Stimulated activated CD4-positive, alpha-beta T cell treated with anti-CD3 and anti-CD28 coated beads, Interleukin-2, amount 100 ng/mL, for 4 hours (primary cell): Measurements from ENCODE around the gene TXNDC5.
"Not testable (repeated sequence)": the region's sequence is repeated elsewhere in the genome, so short reads cannot be mapped to it uniquely, and the experiment has no call there.

Experiments
- DNase-seq: peaks from one replicate; pipeline ENCODE4 v3.0.0-alpha.2; 2020; ENCODE audit warnings: low read depth

The TXNDC5 gene

DNA sequence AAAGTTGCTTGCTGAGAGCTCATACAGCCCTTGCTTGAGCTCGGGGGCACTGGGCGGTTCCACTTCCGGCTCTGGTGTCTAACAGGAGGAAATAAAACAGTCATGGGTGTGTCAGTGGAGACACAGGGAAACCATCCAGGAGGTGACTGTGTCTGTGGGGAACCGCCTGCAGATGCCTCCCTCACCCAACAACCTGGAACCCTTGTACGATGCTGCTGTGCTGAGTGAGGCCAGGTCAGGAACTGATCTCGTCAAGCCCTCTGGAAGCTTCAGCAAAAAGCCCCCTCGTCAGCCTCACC, 15.5 kb downstream of the TXNDC5 start:
- DNase-seq, result no peak

DNA sequence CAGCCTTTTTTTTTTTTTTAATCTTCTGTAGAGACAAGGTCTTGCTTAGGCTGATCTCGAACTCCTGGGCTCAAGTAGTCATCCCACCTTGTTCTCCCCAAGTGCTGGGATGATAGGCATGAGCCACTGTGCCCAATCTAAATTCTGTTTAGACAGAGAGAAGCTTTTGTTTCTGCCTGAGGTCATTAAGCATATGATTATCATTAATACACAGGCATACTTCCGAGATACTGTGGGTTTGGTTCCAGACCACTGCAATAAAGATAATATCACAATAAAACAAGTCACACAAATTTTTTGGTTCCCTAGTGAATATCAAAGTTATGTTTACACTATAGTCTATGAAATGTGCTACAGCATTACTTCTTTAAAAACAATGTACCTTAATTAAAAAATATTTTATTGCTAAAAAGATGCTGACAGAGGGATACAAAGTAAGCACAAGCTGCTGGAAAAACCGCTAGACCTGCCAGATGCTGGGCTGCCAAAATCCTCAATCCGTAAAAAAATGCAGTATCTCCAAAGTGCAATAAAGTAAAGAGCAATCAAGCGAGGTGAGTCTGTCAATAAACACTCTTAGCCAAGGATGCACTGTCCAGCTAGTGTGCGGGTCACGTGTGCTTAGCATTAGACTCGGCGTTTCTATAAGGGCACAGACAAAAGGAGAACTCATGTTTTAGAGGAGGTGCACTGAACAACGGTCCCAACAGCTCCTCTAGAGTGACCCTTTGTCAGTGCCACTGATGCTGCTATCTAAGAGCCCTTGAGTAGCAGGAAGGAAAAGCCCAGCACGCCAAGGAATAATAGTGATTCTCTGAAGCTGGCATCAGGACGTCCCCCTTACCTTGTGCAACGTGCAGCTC, 16.1 kb downstream of the TXNDC5 start:
- no peak for DNase-seq

DNA sequence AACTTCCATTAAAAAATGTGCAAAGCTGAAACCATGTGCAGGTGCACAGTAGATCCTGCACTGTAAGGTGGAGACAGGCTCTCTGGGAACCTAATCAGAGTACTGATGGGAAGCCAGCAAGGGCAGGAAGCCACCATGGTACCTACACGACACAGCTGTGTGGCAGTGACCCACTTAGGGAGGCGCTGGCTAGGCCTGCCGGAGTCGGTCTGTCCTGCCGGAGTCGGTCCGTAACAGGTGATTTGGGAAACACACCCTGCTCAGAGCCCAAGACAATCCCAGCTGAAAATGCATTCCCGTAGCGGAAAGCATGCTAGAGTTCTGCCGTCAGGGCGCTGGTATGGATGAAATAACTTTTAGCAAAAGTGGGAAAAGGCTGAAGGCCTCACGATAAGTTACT, 17.2 kb downstream of the TXNDC5 start:
- DNase-seq, result no peak

DNA sequence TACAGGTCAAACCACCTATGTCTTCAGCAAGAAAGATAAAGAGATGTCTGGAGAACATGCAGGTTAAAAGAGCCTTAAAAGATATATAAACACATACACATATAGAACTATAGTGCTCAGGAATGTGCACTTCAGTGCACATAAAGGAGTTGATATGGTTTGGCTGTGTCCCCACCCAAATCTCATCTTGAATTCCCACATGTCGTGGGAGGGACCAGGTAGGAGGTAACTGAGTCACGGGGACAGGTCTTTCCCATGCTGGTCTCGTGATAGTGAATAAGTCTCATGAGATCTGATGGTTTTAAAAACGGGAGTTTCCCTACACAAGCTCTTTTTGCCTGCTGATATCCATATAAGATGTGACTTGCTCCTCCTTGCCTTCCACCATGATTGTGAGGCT, 18.2 kb downstream of the TXNDC5 start:
- not testable (repeated sequence) for DNase-seq

DNA sequence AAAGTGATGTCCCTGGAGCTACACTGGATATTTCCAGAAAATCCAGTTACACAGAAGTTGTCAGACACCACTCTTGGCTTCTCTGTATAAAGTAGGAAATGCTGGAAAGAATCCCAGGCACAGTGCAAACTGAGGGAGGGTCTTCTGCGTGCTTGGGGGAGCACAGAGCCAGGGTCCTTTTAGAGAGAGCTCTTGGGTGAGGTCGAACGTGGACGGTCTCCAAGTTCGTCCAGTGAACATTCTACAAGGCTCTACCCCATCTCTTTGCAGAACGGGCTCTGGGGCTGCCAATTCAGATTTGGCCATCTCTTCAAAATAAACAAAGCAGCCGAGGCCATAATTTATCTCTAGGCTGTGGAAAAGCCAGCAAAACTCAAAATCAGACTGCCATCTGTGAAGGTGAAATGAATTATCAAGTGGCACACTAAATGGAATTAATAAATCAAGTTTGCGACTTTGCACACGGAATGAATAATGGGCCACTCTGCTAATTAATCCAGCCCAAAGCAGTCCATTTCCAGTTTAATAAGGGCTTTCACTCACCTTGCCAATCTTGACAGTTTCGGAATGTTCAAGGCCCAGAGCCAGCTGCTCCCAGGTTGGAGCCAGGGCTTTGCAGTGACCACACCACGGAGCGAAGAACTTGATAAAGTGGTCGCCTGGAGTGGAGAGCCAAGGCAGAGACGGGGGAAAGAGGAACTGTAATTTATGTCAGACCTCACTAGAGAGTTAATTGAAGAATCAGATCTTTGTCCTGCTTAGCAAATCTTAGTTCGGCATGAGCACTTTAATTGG, 19.3 kb downstream of the TXNDC5 start:
- no peak for DNase-seq

DNA sequence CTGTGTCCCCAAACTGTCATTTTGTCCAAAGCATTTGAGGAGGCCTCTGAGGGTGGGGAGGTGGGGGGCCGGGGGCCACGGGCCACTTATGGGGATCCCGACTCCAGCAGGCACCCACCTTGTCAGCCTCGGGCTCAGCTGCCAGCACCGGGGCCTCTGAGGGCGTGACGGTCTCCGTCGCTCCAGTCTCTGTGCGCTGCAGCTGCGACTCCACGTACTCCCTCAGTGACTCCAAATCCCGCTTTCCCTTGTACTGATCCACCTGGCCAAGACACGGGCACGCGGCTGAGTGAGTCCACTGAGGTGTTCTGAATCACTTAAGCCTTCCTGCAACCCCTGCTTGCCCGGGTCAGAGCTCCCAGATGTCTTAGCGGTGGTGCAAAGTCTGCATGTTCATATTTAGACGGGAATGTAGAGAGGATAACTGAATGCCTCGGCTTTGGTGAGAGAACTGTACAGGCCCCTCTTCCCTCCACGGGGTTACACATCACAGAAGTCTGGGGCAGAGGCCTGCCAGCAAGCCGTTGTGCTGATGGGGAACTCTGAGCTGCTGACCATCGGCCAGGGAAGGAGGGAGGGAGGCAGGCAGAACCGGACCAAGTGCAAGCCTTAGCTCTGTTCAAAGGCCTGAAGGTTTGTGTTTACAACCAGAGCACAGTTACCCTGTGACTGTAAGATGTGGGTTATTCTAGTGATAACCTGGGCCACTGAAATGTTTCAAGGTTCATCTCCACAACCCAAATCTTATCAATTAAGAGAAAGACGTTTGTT, 21.8 kb downstream of the TXNDC5 start:
- DNase-seq, result no peak

DNA sequence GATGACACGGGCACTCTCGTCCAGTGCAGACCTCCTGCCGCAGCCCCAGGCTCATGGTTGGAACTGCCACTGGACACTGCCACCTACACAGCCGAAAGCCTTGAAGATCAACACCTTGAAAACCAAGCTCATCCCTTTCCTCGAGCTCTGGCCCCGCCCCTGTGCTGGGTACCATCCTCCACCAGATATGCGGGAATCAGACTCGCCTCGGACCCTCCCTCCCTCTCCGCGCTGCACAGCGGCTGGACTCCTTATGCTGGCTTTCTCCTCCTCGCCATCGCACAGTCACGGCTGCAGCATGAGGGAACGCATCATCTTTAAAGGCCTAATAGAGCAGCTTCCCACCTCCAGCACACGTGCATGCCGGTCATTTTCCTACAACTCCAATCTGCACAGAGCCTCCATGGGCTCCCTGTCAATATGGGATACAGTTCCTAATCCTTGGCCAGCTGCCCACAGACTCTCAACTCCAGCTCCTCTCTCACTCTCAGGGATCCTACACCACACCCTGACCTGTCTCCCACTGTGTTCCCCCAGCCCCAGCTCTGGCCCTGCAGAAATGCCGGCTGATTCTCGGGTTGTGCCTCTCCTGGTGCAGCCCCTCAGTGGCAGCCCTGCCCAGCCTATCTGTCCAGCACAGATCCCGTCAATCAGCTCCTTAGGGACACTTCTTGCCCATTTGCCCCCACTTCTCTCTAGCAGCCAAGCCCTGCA, 23.2 kb downstream of the TXNDC5 start:
- no peak for DNase-seq

DNA sequence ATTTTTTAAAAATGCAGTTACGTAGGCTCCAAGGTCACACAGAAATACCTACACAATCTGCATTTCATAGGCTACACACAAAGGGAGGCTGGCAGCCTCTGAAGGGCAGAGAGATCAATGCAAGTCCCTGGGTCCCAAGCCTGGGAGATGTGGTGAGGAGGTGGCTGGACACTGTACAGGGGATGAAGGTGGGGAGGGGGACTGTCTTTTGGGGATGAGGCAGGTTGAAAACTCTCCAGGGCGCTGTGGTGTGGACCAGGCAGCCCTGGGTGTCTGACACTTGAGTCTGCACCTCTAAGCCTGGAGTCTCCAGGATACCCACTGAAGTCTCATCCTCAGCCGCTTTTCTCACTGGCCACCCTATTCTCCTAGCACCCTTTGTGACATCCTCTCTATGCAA, 24.5 kb downstream of the TXNDC5 start:
- DNase-seq, result no peak

DNA sequence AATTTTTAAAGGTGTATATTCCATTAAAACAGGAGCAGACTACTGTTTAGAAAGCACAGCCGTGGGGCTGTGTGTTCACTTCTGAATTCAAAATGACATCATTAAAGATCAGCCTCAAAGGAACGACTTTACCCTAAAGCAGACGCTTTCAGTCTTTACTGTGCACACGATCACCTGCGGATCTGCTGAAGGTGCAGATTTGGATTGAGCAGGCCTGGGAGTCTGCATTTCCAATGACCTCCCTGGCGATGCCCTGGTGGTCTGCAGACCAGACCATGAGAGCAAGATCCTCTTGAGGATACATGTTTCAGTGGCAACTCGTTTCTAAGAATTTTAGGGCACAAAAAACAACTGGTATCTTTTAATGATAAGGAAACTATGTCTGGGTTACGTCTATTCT, 27.2 kb downstream of the TXNDC5 start:
- DNase-seq, result no peak

DNA sequence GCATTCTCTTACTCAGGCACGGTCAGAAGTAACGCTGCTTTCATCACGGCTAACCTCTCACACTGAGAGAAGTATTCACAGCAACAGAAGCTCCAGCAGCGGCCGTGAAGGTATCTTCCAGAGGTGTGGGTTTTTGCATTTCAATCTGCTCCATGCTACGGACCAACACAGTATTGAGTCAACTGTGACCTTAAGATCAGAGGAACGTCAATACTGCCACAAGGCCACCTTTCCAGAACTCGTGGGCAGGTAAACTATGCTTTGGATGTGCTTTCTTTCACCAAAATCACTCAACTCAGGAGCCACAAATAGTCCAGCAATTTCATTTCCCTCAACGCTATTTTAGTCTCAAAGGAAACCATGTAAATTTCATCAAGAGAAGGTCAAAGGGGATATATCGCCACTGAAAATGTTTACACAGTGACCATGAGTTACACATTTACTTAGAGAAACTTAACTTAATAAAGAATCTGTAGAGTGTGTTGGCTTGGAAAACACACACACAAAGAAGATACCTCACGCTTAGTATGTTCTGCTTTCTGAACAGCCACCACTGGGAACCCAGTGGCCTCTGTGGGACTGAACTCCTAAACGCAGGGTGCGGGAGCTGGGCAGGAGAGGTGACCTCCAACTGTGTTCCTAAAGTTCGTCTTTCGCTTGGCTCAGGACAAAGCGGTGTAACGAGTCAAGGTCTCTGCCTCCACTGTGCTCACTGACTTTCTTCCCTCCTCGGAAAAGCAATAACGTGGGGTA, 27.9 kb downstream of the TXNDC5 start:
- no peak for DNase-seq

DNA sequence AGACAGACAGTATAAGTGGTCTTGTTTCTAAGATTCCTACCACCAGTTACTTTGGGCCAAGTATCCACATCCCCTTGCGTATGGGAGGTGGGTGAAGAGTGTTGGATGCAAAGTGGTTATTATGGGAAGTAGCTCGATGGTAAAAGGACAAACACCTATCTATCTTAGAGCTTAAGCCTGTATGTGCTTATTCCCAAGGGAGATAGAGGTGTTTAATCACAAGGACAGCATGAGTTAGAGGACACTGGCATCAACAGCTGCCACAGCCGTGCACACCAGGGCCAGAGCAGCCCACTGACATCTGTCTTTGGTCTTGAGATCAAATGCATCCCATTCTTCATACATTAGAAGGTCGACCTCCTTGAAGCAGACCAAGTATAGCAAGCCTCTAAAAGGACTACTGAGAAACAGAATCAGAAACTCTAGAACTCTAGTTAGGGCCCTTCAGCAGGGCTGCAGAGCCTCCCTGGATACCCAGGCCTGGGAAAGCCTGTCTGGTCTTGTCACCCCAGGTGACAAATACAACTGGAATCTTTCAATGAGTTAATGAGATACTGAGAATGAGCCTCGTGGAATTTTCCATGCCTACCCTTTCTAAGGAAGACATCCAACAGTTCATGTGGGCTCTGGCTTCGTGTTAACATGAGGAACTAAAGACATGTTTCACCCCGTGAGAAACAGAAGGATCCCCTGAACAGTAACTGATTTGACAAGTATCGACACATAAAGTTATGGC, 28.7 kb downstream of the TXNDC5 start:
- DNase-seq, result no peak

DNA sequence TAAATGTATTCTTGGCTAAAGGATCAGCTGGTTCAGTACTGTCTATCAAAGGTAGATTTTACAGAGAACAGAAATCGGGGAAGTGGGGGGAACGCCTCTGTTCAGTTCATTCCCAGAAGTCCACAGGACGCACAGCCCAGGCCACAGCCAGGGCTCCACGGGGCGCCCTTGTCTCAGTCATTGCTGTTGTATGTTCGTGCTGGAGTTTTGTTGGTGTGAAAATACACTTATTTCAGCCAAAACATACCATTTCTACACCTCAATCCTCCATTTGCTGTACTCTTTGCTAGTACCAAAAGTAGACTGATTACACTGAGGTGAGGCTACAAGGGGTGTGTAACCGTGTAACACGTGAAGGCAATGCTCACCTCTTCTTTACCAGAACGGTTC, 29.9 kb downstream of the TXNDC5 start:
- no peak for DNase-seq

DNA sequence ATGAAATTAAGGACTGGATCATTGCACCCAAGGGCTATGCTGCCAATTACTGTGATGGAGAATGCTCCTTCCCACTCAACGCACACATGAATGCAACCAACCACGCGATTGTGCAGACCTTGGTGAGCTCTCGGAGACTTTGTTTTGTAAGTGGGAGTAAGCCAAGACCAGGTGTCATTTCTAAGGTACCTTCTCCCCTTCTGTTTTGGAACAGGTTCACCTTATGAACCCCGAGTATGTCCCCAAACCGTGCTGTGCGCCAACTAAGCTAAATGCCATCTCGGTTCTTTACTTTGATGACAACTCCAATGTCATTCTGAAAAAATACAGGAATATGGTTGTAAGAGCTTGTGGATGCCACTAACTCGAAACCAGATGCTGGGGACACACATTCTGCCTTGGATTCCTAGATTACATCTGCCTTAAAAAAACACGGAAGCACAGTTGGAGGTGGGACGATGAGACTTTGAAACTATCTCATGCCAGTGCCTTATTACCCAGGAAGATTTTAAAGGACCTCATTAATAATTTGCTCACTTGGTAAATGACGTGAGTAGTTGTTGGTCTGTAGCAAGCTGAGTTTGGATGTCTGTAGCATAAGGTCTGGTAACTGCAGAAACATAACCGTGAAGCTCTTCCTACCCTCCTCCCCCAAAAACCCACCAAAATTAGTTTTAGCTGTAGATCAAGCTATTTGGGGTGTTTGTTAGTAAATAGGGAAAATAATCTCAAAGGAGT, 30.4 kb downstream of the TXNDC5 start:
- no peak for DNase-seq

DNA sequence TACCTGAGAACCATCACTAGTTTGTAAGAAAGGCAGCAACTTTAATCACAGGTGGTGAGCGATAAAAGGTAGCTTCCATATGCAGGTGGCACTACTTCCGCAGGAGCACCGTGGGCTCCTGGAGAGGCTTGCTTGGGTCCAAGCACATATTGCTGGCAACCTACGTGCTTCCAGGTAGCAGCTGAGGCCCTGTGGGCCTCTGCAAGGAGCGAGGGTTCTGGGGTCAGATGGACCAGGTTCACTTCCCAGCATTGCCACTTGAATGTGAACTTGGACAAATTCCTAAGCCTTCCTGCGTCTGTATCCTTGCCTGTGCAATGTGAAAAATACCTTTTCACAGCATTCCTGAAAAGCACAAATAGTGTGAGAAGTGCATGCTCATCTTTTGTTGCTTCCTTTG, 31.0 kb downstream of the TXNDC5 start:
- no peak for DNase-seq

DNA sequence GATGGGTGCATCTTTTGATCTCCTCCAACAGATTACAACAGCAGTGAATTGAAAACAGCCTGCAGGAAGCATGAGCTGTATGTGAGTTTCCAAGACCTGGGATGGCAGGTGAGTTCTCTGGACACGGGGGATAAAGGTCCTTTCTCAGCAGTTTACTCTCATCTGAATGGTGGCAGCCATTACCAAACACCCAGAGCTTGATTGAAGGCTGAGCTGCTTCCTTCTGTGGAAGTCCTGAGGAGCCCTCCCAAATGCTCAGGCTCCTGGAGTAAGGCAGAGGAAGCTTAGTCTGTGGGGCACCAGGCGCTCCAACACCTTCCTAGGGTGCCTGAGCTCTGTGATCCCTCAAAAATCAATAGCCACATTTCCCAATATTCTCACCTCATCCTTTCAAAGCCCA, 31.5 kb downstream of the TXNDC5 start:
- DNase-seq, result no peak

DNA sequence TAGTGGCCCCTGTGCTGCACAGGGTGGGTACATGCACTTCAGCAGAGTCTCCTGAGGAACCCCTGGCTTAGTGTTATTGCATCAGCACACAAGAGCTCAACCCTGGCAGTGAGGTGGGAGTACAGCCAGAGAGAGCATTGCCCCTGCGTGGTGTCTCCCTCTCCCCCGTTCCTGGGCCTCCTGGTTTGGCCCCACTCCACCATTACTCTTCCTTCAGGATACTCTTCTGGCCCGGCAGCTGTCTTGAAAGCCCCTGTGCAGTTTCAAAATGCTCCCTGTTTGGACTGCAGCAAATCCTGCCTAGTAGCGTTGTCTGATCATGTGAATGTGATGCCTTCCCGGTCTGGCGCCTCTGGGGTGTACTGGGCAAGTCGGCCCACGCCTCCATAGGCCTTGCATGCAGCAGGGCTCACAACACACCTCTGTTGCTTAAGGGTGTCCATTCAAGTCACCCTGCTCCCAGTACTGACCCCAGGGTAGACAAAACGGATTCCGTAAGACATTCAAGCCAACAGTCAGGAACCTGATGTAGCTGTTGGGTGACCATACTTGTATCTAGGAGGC, 32.1 kb downstream of the TXNDC5 start:
- no peak for DNase-seq

DNA sequence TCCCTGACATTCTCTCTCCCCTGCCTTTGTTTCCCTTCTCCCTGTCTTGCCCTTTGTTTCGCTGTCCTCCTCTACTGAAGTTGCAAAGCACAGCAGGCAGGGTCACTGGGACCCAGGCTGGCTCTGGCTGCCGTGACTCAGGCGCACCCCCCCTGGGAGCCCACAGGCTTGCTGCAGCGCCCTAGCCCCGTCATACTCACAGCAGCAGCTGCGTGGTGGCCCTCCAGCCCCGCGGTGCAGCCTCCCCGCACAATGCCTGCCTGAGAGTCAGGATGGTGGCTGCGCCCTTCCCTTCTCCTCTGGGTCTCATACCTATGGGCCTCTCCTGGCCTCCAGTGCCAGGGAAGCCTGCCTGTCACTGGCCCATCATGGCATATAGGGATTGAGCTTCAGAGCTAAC, 41.7 kb downstream of the TXNDC5 start:
- no peak for DNase-seq

DNA sequence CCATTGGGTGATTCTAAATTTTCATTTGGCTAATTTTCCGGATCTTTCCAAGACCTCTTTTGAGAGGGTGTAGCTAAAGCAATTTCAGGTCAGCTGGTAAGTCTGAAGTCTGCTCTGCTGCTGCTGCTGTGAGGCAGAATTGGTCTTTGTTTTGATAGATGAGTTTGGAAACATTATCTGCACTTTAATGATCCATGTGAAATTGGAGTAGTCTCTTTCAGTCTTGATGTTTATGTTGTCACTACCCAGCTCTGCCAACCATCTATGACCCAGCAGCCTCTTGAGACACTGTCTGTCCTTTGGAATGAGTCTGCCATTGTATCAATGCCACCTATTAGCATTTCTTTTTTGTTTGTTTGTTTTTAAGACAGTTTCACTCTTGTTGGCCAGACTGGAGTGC, 44.1 kb downstream of the TXNDC5 start:
- no peak for DNase-seq

DNA sequence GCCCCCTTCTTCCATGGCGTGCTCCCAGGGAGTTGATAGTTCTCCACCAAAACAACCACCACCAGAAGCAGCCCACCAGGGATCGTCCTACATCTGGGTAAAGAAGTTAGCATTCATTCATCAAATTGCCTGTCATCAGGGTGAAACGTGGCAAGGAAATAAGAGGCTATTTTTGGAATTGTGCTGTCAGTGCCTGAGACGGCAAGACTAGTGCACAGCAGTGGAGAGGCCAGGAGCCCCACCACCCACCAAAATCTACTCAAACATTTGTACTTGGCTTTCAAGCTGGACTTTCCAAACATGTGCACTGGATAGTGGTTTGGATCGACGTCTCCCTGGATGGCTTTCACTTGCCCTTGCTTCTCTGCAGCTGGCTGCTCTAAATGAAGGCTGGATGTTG, 44.8 kb downstream of the TXNDC5 start:
- no peak for DNase-seq

DNA sequence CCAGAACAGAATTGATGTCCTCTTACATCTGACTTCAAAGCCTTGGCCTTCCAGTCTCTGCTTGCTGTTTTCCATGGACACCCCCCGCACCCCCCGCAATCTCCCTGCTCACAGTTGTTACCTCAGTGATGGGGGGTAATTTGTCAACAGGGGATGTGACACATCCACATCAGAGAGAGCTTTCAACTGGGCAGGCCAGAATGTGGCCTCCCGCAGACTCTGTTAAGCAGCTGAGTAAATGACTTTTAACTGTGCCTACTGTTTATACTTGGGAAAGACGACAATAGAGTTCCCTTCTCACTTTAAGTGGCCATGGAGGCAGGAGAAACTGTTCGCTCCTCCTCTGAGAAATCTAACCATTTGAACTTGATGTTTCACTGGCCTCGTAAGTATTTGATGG, 51.0 kb downstream of the TXNDC5 start:
- DNase-seq, result no peak
